Muscle of leg (tissue), 16 donors: ENCODE measurements around the gene MIF4GD. TPM values are rescaled to one million over a fixed set of nuclear protein-coding genes. Genes with fewer than 3 reads are reported as not detected.

Experiments
- DNase-seq: peaks from one replicate; pipeline ENCODE4 v3.0.0; 2013
- H3K27ac ChIP-seq: one replicate; pipeline ENCODE4 v1.5.1; 2013; ENCODE audit warnings: mild to moderate bottlenecking, low read length, control low read depth
- H3K27me3 ChIP-seq: one replicate; pipeline ENCODE4 v1.6.1; 2013; ENCODE audit warnings: low read length; ENCODE audit not compliant: control insufficient read depth, insufficient read depth
- H3K36me3 ChIP-seq: one replicate; pipeline ENCODE4 v1.6.1; 2013; ENCODE audit warnings: low read length; ENCODE audit not compliant: control insufficient read depth, insufficient read depth
- H3K4me1 ChIP-seq: one replicate; pipeline ENCODE4 v1.6.1; 2013; ENCODE audit warnings: low read length; ENCODE audit not compliant: control insufficient read depth, insufficient read depth
- H3K4me3 ChIP-seq: one replicate; pipeline ENCODE4 v1.5.1; 2013; ENCODE audit warnings: low read length, control low read depth
- H3K9me3 ChIP-seq: replicated peaks from 2 replicates; pipeline ENCODE4 v1.6.1; 2013; ENCODE audit warnings: low read depth, low read length; ENCODE audit not compliant: control insufficient read depth
- WGBS: methylation state at CpG from one replicate; pipeline ENCODE4 v1.1.5; 2013; ENCODE audit warnings: missing lambda C conversion rate; ENCODE audit not compliant: insufficient coverage; 5-methylcytosine and 5-hydroxymethylcytosine counted together
- long read RNA-seq, 11 donors: transcript quantifications; one replicate each; lab custom pipeline, GENCODE V29; 2026
- polyA plus RNA-seq, 8 donors: library from polyadenylated mRNA; unstranded; fragments of 120-200 nt; gene quantifications; one replicate each; pipeline versions ENCODE4 v1.2.1 to v1.2.3, GENCODE V29; 2013; ENCODE audit warnings: inconsistent platforms in 1 of 8, low replicate concordance in 1 of 8; ENCODE audit not compliant: insufficient read length in 8 of 8, insufficient read depth in 1 of 8
- total RNA-seq: library from RNA; stranded (reverse); fragments of 120-200 nt; gene quantifications from one replicate; pipeline ENCODE4 v1.2.4, GENCODE V29; 2013

The MIF4GD gene, protein sequence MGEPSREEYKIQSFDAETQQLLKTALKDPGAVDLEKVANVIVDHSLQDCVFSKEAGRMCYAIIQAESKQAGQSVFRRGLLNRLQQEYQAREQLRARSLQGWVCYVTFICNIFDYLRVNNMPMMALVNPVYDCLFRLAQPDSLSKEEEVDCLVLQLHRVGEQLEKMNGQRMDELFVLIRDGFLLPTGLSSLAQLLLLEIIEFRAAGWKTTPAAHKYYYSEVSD
- total RNA-seq = 9.4 TPM
- 10 to 100 TPM in 7 of 8 donors, 1 to 10 TPM in 1; 9.9 to 14.8 (median 12.6) TPM for polyA plus RNA-seq
- long read RNA-seq, donor 1, partial matches to known transcripts = 0 of 2 reads
- long read RNA-seq, donor 1, other reads (novel, unspliced or antisense) = 0 of 2 reads
- long read RNA-seq, donor 2 = 0 reads
- long read RNA-seq, donor 3, partial matches to known transcripts = 0 of 7 reads
- long read RNA-seq, donor 3, other reads (novel, unspliced or antisense) = 0 of 7 reads
- long read RNA-seq, donor 4, partial matches to known transcripts = 0 of 8 reads
- long read RNA-seq, donor 4, other reads (novel, unspliced or antisense) = 0 of 8 reads
- long read RNA-seq, donor 5, transcript MIF4GD-202 (6 exons, 1,306 nt) = major isoform, 6 of 18 reads
- long read RNA-seq, donor 5, partial matches to known transcripts = 5 of 18 reads
- long read RNA-seq, donor 5, other reads (novel, unspliced or antisense) = 0 of 18 reads
- long read RNA-seq, donor 6, partial matches to known transcripts = 0 of 5 reads
- long read RNA-seq, donor 6, other reads (novel, unspliced or antisense) = 0 of 5 reads
- long read RNA-seq, donor 7, partial matches to known transcripts = 7 of 10 reads
- long read RNA-seq, donor 7, other reads (novel, unspliced or antisense) = 0 of 10 reads
- long read RNA-seq, donor 8, partial matches to known transcripts = 0 of 1 reads
- long read RNA-seq, donor 8, other reads (novel, unspliced or antisense) = 0 of 1 reads
- long read RNA-seq, donor 9, partial matches to known transcripts = 7 of 8 reads
- long read RNA-seq, donor 9, other reads (novel, unspliced or antisense) = 0 of 8 reads
- long read RNA-seq, donor 10, partial matches to known transcripts = 0 of 3 reads
- long read RNA-seq, donor 10, other reads (novel, unspliced or antisense) = 0 of 3 reads
- long read RNA-seq, donor 11, partial matches to known transcripts = 7 of 12 reads
- long read RNA-seq, donor 11, other reads (novel, unspliced or antisense) = 0 of 12 reads

GRCh38 chr17:75270966-75271232 is at the start of gene MIF4GD:
MIF4GD (minus strand) TSS chr17:75271231; CDS start chr17:75270195, 1,036 bp downstream.
- DNase-seq = peak; percentile 91
- Histone ChIP-seq H3K27ac (peak within 1 kb of the TSS; percentile 96), H3K4me1 (peaks cover 51% of the 10 kb centered on the region), H3K36me3 (peaks cover 31% of the 10 kb centered on the region), H3K9me3 (no peaks in the 10 kb centered on the region), H3K4me3 (peak within 1 kb of the TSS; percentile 94), H3K27me3 (no peaks in the 10 kb centered on the region)
- WGBS = under 1% methylated on average over 39 of the region's 39 CpGs

- H3K9me3 ChIP-seq = no peaks in the 10 kb centered on the region
- H3K36me3 ChIP-seq = peaks cover 54% of the 10 kb centered on the region
- 46% methylated on average over 10 of the region's 20 CpGs for WGBS
- no peaks in the 10 kb centered on the region for H3K27me3 ChIP-seq
- H3K4me3 ChIP-seq = no peak overlapping the region
- DNase-seq = no peak
- peaks cover 5% of the 10 kb centered on the region for H3K4me1 ChIP-seq
- no peak overlapping the region for H3K27ac ChIP-seq
These were observed 49.1 kb upstream of the MIF4GD start for GRCh38 chr17:75319904-75320691.

- WGBS = no CpG with 5 or more reads among the region's 10 CpGs
- no peaks in the 10 kb centered on the region for H3K27me3 ChIP-seq
- peaks cover 7% of the 10 kb centered on the region for H3K4me1 ChIP-seq
- DNase-seq = no peak
- H3K27ac ChIP-seq = no peak overlapping the region
- H3K9me3 ChIP-seq = no peaks in the 10 kb centered on the region
- H3K36me3 ChIP-seq = peaks cover 54% of the 10 kb centered on the region
- no peak overlapping the region for H3K4me3 ChIP-seq
These were observed 47.7 kb upstream of the MIF4GD start for GRCh38 chr17:75318615-75319222.

DNA sequence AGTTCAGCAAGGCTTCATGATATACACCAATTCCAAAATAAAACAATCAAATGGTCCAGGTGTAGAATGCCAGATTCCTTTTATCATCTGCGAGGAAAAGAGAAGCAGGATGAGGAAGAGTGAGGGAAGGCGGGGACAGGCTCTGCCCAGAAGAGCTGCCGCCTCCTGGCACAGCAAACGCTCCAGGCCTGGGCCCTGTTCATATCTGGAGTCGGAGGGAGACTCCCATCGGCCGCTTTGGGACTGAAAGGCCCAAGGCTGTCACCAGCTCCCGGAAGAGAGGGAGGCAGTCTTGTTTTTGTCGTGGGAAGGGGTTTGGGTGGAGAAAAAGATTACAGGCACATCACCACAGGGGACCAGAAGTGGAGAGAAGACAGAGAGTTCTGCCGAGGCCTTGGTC is 47.2 kb upstream of the MIF4GD start:
- Histone ChIP-seq H3K4me1 (peaks cover 5% of the 10 kb centered on the region), H3K36me3 (peaks cover 51% of the 10 kb centered on the region), H3K9me3 (no peaks in the 10 kb centered on the region), H3K27me3 (no peaks in the 10 kb centered on the region), H3K4me3 (no peak overlapping the region), H3K27ac (no peak overlapping the region)
- WGBS = 80% methylated on average over 7 of the region's 10 CpGs
- DNase-seq = no peak

- no peaks in the 10 kb centered on the region for H3K27me3 ChIP-seq
- H3K36me3 ChIP-seq = peaks cover 49% of the 10 kb centered on the region
These were observed 46.6 kb upstream of the MIF4GD start for GRCh38 chr17:75317671-75318070.

DNA sequence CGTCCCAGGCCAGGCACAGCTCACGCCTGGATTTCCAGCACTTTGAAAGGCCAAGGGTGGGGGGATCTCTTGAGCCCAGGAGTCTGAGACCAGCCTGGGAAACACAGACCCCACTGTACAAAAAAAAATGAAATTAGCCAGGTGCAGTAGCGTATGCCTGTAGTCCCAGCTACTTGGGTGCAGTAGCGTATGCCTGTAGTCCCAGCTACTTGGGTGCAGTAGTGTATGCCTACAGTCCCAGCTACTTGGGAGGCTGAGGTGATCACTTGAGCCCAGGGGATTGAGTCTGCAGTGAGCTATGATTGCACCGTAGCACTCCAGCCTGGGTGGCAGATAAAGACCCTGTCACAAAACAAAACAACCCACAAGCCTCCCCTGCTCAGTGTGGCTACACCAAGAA is 45.2 kb upstream of the MIF4GD start:
- peaks cover 6% of the 10 kb centered on the region for H3K4me1 ChIP-seq
- DNase-seq = no peak
- 89% methylated on average over 3 of the region's 5 CpGs for WGBS
- peaks cover 37% of the 10 kb centered on the region for H3K36me3 ChIP-seq
- H3K27me3 ChIP-seq = no peaks in the 10 kb centered on the region
- no peak overlapping the region for H3K4me3 ChIP-seq
- H3K27ac ChIP-seq = no peak overlapping the region
- no peaks in the 10 kb centered on the region for H3K9me3 ChIP-seq

More at GRCh38 chr17:75317671-75318070, 46.6 kb upstream of the MIF4GD start:
- DNase-seq = no peak
- Histone ChIP-seq H3K9me3 (no peaks in the 10 kb centered on the region), H3K27ac (no peak overlapping the region), H3K4me1 (peaks cover 6% of the 10 kb centered on the region), H3K4me3 (no peak overlapping the region)
- 69% methylated on average over 8 of the region's 11 CpGs for WGBS

DNA sequence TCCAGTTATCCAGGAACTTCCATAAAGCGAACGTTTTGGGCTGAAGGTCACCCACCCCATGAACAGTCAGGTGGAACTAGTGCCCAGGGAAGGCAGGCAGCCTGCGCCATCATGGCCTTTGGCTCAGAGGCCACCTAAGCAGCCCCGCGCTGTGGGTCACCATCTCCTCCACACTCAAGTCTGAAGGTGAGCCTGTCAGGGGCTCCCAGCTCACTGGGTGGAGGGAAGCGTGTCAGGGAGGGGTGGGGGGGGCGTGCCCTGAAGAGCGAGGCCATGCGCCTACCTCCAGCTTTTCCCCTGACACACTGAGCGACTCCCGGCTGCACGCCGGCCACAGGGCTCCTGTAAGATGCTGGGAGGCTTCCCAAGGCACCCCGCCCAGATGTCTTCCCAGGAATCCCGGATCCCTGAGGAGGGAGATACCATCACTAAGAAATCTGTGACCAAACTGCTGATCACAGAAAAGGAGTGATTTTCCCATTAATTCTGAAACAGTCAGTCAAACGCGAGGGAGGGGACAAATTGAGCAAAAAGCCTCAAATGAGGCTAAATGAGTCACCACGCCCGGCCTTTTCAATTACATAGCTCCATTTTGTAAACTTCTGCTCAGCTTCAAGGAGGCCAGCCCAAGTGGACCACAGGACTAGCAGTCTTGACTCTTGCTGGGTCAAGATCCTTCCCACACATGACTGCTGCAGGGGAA is 44.7 kb upstream of the MIF4GD start:
- H3K27me3 ChIP-seq = no peaks in the 10 kb centered on the region
- no peak for DNase-seq

GRCh38 chr17:75313941-75314551 is 43.0 kb upstream of the MIF4GD start:
- Histone ChIP-seq H3K27ac (peak overlapping the region; percentile 66), H3K4me3 (no peak overlapping the region), H3K9me3 (no peaks in the 10 kb centered on the region), H3K27me3 (no peaks in the 10 kb centered on the region), H3K36me3 (peaks cover 17% of the 10 kb centered on the region), H3K4me1 (peaks cover 6% of the 10 kb centered on the region)
- DNase-seq = peak; percentile 71
- 66% methylated on average over 8 of the region's 14 CpGs for WGBS

More for the DNA sequence above, 44.7 kb upstream of the MIF4GD start:
- WGBS = 61% methylated on average over 10 of the region's 19 CpGs
- Histone ChIP-seq H3K9me3 (no peaks in the 10 kb centered on the region), H3K36me3 (peaks cover 32% of the 10 kb centered on the region), H3K4me1 (peaks cover 6% of the 10 kb centered on the region), H3K27ac (no peak overlapping the region), H3K4me3 (no peak overlapping the region)
